ENCODE measurements around the gene ADNP2. TPM values are rescaled to one million over a fixed set of nuclear protein-coding genes. Genes with fewer than 3 reads are reported as not detected.

The ADNP2 gene
- polyA plus RNA-seq, 4 donors, result 6.5 to 15.8 (median 7.8) TPM

- no peak for FAIRE-seq
- no peaks in the 10 kb centered on the region for H3K9me3 ChIP-seq (ENCODE audit: control insufficient read depth in 2 of 2, insufficient read depth in 1 of 2, low read depth in 1 of 2, low read length in 1 of 2)
- no peak for DNase-seq
- no peak overlapping the region for H3K4me3 ChIP-seq (ENCODE audit: low read depth in 1 of 3, low read length in 3 of 3)
- peaks cover 0 to 13% (median 3%) of the 10 kb centered on the region in 3 donors for H3K36me3 ChIP-seq (ENCODE audit: control insufficient read depth in 3 of 3, insufficient read depth in 2 of 3, low read depth in 1 of 3, low read length in 3 of 3)
- no peaks in the 10 kb centered on the region for H3K27me3 ChIP-seq (ENCODE audit: control insufficient read depth in 3 of 3, insufficient read depth in 3 of 3, low read length in 3 of 3)
- WGBS, 3 donors, result 67 to 96% (median 85%) methylated on average over 7 of the region's 7 CpGs
- H3K4me1 ChIP-seq (ENCODE audit: control insufficient read depth in 3 of 3, insufficient read depth in 2 of 3, low read depth in 1 of 3, low read length in 2 of 3), result no peaks in the 10 kb centered on the region
- H3K27ac ChIP-seq (ENCODE audit: low read depth in 1 of 3, low read length in 2 of 3), result no peak overlapping the region
Observed at GRCh38 chr18:80129672-80130367, 20.8 kb downstream of the ADNP2 start.

- DNase-seq, result no peak
- Histone ChIP-seq H3K27ac (ENCODE audit: low read depth in 1 of 3, low read length in 2 of 3) (no peak overlapping the region), H3K27me3 (ENCODE audit: control insufficient read depth in 3 of 3, insufficient read depth in 3 of 3, low read length in 3 of 3) (no peaks in the 10 kb centered on the region), H3K4me3 (ENCODE audit: low read depth in 1 of 3, low read length in 3 of 3) (no peak overlapping the region), H3K4me1 (ENCODE audit: control insufficient read depth in 3 of 3, insufficient read depth in 2 of 3, low read depth in 1 of 3, low read length in 2 of 3) (no peaks in the 10 kb centered on the region), H3K36me3 (ENCODE audit: control insufficient read depth in 3 of 3, insufficient read depth in 2 of 3, low read depth in 1 of 3, low read length in 3 of 3) (peaks cover 3 to 11% (median 3%) of the 10 kb centered on the region in 3 donors), H3K9me3 (ENCODE audit: control insufficient read depth in 2 of 2, insufficient read depth in 1 of 2, low read depth in 1 of 2, low read length in 1 of 2) (no peaks in the 10 kb centered on the region)
- 78 to 86% (median 79%) methylated on average over 5 of the region's 5 CpGs for WGBS, 3 donors
- FAIRE-seq, result no peak
Observed at GRCh38 chr18:80130555-80130954, 21.5 kb downstream of the ADNP2 start.

- no peak overlapping the region for H3K4me3 ChIP-seq (ENCODE audit: low read depth in 1 of 3, low read length in 3 of 3)
- no peak overlapping the region for H3K27ac ChIP-seq (ENCODE audit: low read depth in 1 of 3, low read length in 2 of 3)
- no peaks in the 10 kb centered on the region for H3K4me1 ChIP-seq (ENCODE audit: control insufficient read depth in 3 of 3, insufficient read depth in 2 of 3, low read depth in 1 of 3, low read length in 2 of 3)
- H3K36me3 ChIP-seq (ENCODE audit: control insufficient read depth in 3 of 3, insufficient read depth in 2 of 3, low read depth in 1 of 3, low read length in 3 of 3), result peaks cover 6 to 26% (median 10%) of the 10 kb centered on the region in 3 donors
- no peaks in the 10 kb centered on the region for H3K9me3 ChIP-seq (ENCODE audit: control insufficient read depth in 2 of 2, insufficient read depth in 1 of 2, low read depth in 1 of 2, low read length in 1 of 2)
- FAIRE-seq (no peak), DNase-seq (no peak)
- no peaks in the 10 kb centered on the region for H3K27me3 ChIP-seq (ENCODE audit: control insufficient read depth in 3 of 3, insufficient read depth in 3 of 3, low read length in 3 of 3)
- 87 to 91% (median 88%) methylated on average over 3 of the region's 3 CpGs for WGBS, 3 donors
Observed at GRCh38 chr18:80132180-80132812, 23.2 kb downstream of the ADNP2 start.

- Histone ChIP-seq H3K27ac (ENCODE audit: low read depth in 1 of 3, low read length in 2 of 3) (no peak overlapping the region), H3K4me3 (ENCODE audit: low read depth in 1 of 3, low read length in 3 of 3) (no peak overlapping the region), H3K27me3 (ENCODE audit: control insufficient read depth in 3 of 3, insufficient read depth in 3 of 3, low read length in 3 of 3) (no peaks in the 10 kb centered on the region), H3K9me3 (ENCODE audit: control insufficient read depth in 2 of 2, insufficient read depth in 1 of 2, low read depth in 1 of 2, low read length in 1 of 2) (no peaks in the 10 kb centered on the region), H3K36me3 (ENCODE audit: control insufficient read depth in 3 of 3, insufficient read depth in 2 of 3, low read depth in 1 of 3, low read length in 3 of 3) (peaks cover 10 to 33% (median 10%) of the 10 kb centered on the region in 3 donors), H3K4me1 (ENCODE audit: control insufficient read depth in 3 of 3, insufficient read depth in 2 of 3, low read depth in 1 of 3, low read length in 2 of 3) (no peaks in the 10 kb centered on the region)
- 53 to 60% (median 58%) methylated on average over 1 of the region's 1 CpG for WGBS, 3 donors
- DNase-seq (no peak), FAIRE-seq (no peak)
Observed at GRCh38 chr18:80133124-80133523, 24.1 kb downstream of the ADNP2 start.

GRCh38 chr18:80135136-80135535 is 26.1 kb downstream of the ADNP2 start:
- Histone ChIP-seq H3K36me3 (ENCODE audit: control insufficient read depth in 3 of 3, insufficient read depth in 2 of 3, low read depth in 1 of 3, low read length in 3 of 3) (peaks cover 10 to 35% (median 10%) of the 10 kb centered on the region in 3 donors), H3K27ac (ENCODE audit: low read depth in 1 of 3, low read length in 2 of 3) (no peak overlapping the region)
- WGBS, 3 donors, result 93 to 97% (median 97%) methylated on average over 1 of the region's 1 CpG

GRCh38 chr18:80136679-80137078 is 27.6 kb downstream of the ADNP2 start:
- Histone ChIP-seq H3K9me3 (ENCODE audit: control insufficient read depth in 2 of 2, insufficient read depth in 1 of 2, low read depth in 1 of 2, low read length in 1 of 2) (no peaks in the 10 kb centered on the region), H3K27me3 (ENCODE audit: control insufficient read depth in 3 of 3, insufficient read depth in 3 of 3, low read length in 3 of 3) (no peaks in the 10 kb centered on the region), H3K4me1 (ENCODE audit: control insufficient read depth in 3 of 3, insufficient read depth in 2 of 3, low read depth in 1 of 3, low read length in 2 of 3) (no peaks in the 10 kb centered on the region), H3K27ac (ENCODE audit: low read depth in 1 of 3, low read length in 2 of 3) (no peak overlapping the region), H3K4me3 (ENCODE audit: low read depth in 1 of 3, low read length in 3 of 3) (no peak overlapping the region), H3K36me3 (ENCODE audit: control insufficient read depth in 3 of 3, insufficient read depth in 2 of 3, low read depth in 1 of 3, low read length in 3 of 3) (peaks cover 10 to 39% (median 10%) of the 10 kb centered on the region in 3 donors)
- DNase-seq (no peak), FAIRE-seq (no peak)
- 93 to 96% (median 94%) methylated on average over 8 of the region's 8 CpGs for WGBS, 3 donors

More at GRCh38 chr18:80135136-80135535, 26.1 kb downstream of the ADNP2 start:
- Histone ChIP-seq H3K9me3 (ENCODE audit: control insufficient read depth in 2 of 2, insufficient read depth in 1 of 2, low read depth in 1 of 2, low read length in 1 of 2) (no peaks in the 10 kb centered on the region), H3K4me3 (ENCODE audit: low read depth in 1 of 3, low read length in 3 of 3) (no peak overlapping the region), H3K27me3 (ENCODE audit: control insufficient read depth in 3 of 3, insufficient read depth in 3 of 3, low read length in 3 of 3) (no peaks in the 10 kb centered on the region), H3K4me1 (ENCODE audit: control insufficient read depth in 3 of 3, insufficient read depth in 2 of 3, low read depth in 1 of 3, low read length in 2 of 3) (no peaks in the 10 kb centered on the region)
- FAIRE-seq (no peak), DNase-seq (no peak)

- no peak overlapping the region for H3K27ac ChIP-seq (ENCODE audit: low read depth in 1 of 3, low read length in 2 of 3)
- H3K27me3 ChIP-seq (ENCODE audit: control insufficient read depth in 3 of 3, insufficient read depth in 3 of 3, low read length in 3 of 3), result no peaks in the 10 kb centered on the region
- no peak for FAIRE-seq
- DNase-seq, result no peak
- H3K4me3 ChIP-seq (ENCODE audit: low read depth in 1 of 3, low read length in 3 of 3), result no peak overlapping the region
- no peaks in the 10 kb centered on the region for H3K9me3 ChIP-seq (ENCODE audit: control insufficient read depth in 2 of 2, insufficient read depth in 1 of 2, low read depth in 1 of 2, low read length in 1 of 2)
- no peaks in the 10 kb centered on the region for H3K4me1 ChIP-seq (ENCODE audit: control insufficient read depth in 3 of 3, insufficient read depth in 2 of 3, low read depth in 1 of 3, low read length in 2 of 3)
- WGBS, 3 donors, result 92 to 98% (median 93%) methylated on average over 14 of the region's 14 CpGs
- H3K36me3 ChIP-seq (ENCODE audit: control insufficient read depth in 3 of 3, insufficient read depth in 2 of 3, low read depth in 1 of 3, low read length in 3 of 3), result peaks cover 10 to 39% (median 10%) of the 10 kb centered on the region in 3 donors
Observed at GRCh38 chr18:80137137-80137536, 28.1 kb downstream of the ADNP2 start.

GRCh38 chr18:80137976-80138375 is 28.9 kb downstream of the ADNP2 start:
- WGBS, 3 donors, result 95 to 96% (median 96%) methylated on average over 12 of the region's 12 CpGs
- no peaks in the 10 kb centered on the region for H3K4me1 ChIP-seq (ENCODE audit: control insufficient read depth in 3 of 3, insufficient read depth in 2 of 3, low read depth in 1 of 3, low read length in 2 of 3)
- no peaks in the 10 kb centered on the region for H3K9me3 ChIP-seq (ENCODE audit: control insufficient read depth in 2 of 2, insufficient read depth in 1 of 2, low read depth in 1 of 2, low read length in 1 of 2)
- H3K4me3 ChIP-seq (ENCODE audit: low read depth in 1 of 3, low read length in 3 of 3), result no peak overlapping the region
- no peak overlapping the region for H3K27ac ChIP-seq (ENCODE audit: low read depth in 1 of 3, low read length in 2 of 3)
- H3K36me3 ChIP-seq (ENCODE audit: control insufficient read depth in 3 of 3, insufficient read depth in 2 of 3, low read depth in 1 of 3, low read length in 3 of 3), result peaks cover 10 to 37% (median 10%) of the 10 kb centered on the region in 3 donors
- no peaks in the 10 kb centered on the region for H3K27me3 ChIP-seq (ENCODE audit: control insufficient read depth in 3 of 3, insufficient read depth in 3 of 3, low read length in 3 of 3)
- FAIRE-seq, result no peak
- no peak for DNase-seq
